22Rv1 (cell line): ENCODE data around the gene CNNM2.

Source experiments
- ZFX ChIP-seq: fragments of 450-650 bp; IDR thresholded peaks from 2 replicates; pipeline ENCODE4 v1.6.1; 2017; ENCODE audit warnings: antibody characterized with exemption, borderline replicate concordance
- TF ChIP-seq, protein P1 (sequence below): fragments of 450-650 bp; IDR thresholded peaks from 2 replicates; pipeline ENCODE4 v1.5.1; 2017; ENCODE audit warnings: mild to moderate bottlenecking

DNA sequence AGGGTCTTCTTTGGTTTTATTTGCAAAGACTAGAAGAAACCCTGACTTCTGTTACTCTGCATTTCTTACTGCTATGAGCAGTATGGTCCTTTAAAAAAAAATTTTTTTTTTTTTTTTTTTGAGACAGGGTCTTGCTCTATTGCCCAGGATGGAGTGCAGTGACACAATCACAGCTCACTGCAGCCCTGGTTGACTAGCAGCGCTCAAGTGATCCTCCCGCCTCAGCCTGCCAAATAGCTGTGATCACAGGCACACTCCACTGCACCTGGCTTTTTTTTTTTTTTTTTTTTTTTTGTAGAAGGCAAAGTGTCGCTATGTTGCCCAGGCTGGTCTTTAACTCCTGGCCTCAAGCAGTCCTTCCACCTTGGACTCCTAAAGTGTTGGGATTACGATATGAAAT lies 17.4 kb downstream of the CNNM2 start:
- TF ChIP-seq, protein P1, sequence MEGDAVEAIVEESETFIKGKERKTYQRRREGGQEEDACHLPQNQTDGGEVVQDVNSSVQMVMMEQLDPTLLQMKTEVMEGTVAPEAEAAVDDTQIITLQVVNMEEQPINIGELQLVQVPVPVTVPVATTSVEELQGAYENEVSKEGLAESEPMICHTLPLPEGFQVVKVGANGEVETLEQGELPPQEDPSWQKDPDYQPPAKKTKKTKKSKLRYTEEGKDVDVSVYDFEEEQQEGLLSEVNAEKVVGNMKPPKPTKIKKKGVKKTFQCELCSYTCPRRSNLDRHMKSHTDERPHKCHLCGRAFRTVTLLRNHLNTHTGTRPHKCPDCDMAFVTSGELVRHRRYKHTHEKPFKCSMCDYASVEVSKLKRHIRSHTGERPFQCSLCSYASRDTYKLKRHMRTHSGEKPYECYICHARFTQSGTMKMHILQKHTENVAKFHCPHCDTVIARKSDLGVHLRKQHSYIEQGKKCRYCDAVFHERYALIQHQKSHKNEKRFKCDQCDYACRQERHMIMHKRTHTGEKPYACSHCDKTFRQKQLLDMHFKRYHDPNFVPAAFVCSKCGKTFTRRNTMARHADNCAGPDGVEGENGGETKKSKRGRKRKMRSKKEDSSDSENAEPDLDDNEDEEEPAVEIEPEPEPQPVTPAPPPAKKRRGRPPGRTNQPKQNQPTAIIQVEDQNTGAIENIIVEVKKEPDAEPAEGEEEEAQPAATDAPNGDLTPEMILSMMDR = no peak
- no peak for TF ChIP-seq ZFX
